ENCODE results near the gene NEFH. TPM values are rescaled to one million over a fixed set of nuclear protein-coding genes. Genes with fewer than 3 reads are reported as not detected.

NEFH gene
- total RNA-seq, 4 donors from 2014 or later = 0.30 to 1.0 (median 0.78) TPM; not detected in 1

DNA sequence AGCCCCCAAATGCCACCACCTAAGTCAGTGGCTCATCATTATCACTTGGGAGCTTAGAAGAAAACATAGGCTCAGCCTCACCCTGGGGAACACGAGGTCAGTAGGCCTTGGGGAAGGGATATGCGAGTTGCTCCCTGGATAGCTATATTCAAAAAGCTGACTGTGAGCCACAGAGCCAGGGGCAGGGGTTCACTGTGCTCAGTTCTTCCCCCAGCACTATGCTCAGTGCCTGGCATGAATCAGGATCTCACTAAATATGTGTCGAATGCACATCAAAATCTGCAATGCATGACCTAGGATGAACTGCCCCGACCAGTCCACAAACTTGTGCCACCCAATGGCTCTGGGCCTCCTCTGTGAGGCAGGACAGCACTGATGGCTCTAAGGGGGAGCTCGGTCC is 38.4 kb downstream of the NEFH start:
- Histone ChIP-seq H3K4me3 (no peak overlapping the region), H3K4me1 (no peaks in the 10 kb centered on the region), H3K9me3 (no peaks in the 10 kb centered on the region), H3K36me3 (peaks cover 0 to 98% (median 56%) of the 10 kb centered on the region in 3 donors), H3K27ac (no peak overlapping the region), H3K27me3 (no peaks in the 10 kb centered on the region)
- 87 to 90% methylated on average over 5 of the region's 5 CpGs for WGBS, 2 donors
- no peak for DNase-seq (ENCODE audit: low spot score in 2 of 2)
- TF ChIP-seq CTCF (IDR thresholded peaks at IDR 0.05) (no peak), POLR2A (IDR thresholded peaks at IDR 0.05) (no peak), EP300 (IDR thresholded peaks at IDR 0.05) (no peak)

DNA sequence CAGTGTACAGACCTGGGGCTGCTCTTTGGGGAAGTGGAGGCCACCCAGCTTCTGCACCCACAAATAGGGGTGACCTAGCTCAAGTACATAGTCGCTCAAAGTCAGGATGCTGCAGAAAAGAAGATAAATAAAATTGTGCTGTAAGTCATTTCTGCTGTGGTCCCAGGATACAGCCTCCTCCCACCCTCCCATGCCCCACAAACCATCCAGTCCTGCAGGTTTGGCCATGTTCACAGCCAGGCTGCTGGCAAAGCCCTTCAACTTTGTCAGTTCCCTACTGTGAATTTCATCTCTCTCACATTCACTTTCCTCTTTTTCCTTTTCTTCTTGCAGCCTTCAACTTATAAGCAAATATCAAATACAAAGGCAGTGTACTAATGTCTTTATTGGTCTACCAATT is 40.0 kb downstream of the NEFH start:
- Histone ChIP-seq H3K36me3 (peaks cover 0 to 98% (median 66%) of the 10 kb centered on the region in 3 donors), H3K4me3 (no peak overlapping the region), H3K4me1 (no peaks in the 10 kb centered on the region), H3K27ac (no peak overlapping the region), H3K9me3 (no peaks in the 10 kb centered on the region), H3K27me3 (no peaks in the 10 kb centered on the region)
- no peak for TF ChIP-seq CTCF (IDR thresholded peaks at IDR 0.05)
- TF ChIP-seq POLR2A (IDR thresholded peaks at IDR 0.05) = no peak
- TF ChIP-seq EP300 (IDR thresholded peaks at IDR 0.05) = no peak
- DNase-seq (ENCODE audit: low spot score in 2 of 2) = no peak
- 100% methylated on average over 1 of the region's 1 CpG for whole genome bisulfite sequencing, 2 donors

GRCh38 chr22:29520851-29521250 is 40.8 kb downstream of the NEFH start:
- H3K27me3 ChIP-seq = no peaks in the 10 kb centered on the region
- no peaks in the 10 kb centered on the region for H3K9me3 ChIP-seq
- peaks cover 0 to 98% (median 58%) of the 10 kb centered on the region in 3 donors for H3K36me3 ChIP-seq
- WGBS, 2 donors = 80 to 90% methylated on average over 4 of the region's 4 CpGs
- no peak for TF ChIP-seq CTCF (IDR thresholded peaks at IDR 0.05)
- TF ChIP-seq POLR2A (IDR thresholded peaks at IDR 0.05) = no peak
- TF ChIP-seq EP300 (IDR thresholded peaks at IDR 0.05) = no peak
- no peaks in the 10 kb centered on the region for H3K4me1 ChIP-seq
- DNase-seq (ENCODE audit: low spot score in 2 of 2) = no peak
- no peak overlapping the region for H3K27ac ChIP-seq
- no peak overlapping the region for H3K4me3 ChIP-seq

DNA sequence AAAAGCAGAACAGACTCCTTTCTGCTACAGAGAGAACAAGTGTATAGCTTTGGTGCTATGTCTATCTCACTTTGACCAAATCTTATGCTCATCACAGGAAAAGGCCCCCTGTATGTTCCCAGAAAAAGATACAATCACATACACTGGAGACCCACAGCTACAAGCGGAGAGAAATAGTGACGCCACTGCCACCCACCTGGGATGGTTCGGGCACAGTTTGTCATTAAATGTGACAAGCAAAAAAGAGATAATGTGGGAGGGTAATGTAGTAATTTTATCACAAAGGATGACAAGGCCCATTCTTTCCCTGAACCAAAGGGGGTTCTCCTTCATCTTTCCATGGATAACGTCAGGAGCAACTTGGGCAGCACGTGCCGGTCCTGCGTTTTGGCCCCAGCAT is 41.5 kb downstream of the NEFH start:
- Histone ChIP-seq H3K27ac (no peak overlapping the region), H3K4me3 (no peak overlapping the region), H3K36me3 (peaks cover 0 to 98% (median 51%) of the 10 kb centered on the region in 3 donors), H3K9me3 (no peaks in the 10 kb centered on the region), H3K27me3 (no peaks in the 10 kb centered on the region), H3K4me1 (no peaks in the 10 kb centered on the region)
- TF ChIP-seq POLR2A (IDR thresholded peaks at IDR 0.05) (no peak), EP300 (IDR thresholded peaks at IDR 0.05) (no peak), CTCF (IDR thresholded peaks at IDR 0.05) (no peak)
- no peak for DNase-seq (ENCODE audit: low spot score in 2 of 2)
- WGBS, 2 donors = 95% methylated on average over 7 of the region's 7 CpGs

DNA sequence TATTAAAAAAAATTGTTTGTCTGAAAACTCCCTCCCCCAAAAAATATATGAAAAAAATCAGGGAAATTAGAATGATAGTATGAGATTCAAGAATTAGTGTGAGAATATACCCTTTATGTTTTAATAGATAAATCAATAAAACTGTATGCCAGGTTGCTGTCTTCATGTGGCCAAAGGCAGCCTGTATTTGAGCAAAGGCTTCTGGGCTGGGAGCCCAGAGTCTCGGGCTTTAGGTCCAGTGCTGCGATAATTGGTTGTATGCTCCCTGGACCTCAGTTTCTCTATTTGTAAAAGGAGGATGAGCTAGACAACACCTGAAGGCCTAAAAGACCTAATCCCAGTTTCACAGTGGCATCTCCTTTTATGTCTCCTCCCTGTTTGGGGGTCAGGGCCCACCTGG is 43.7 kb downstream of the NEFH start:
- Histone ChIP-seq H3K4me3 (no peak overlapping the region), H3K36me3 (peaks cover 0 to 98% (median 37%) of the 10 kb centered on the region in 3 donors), H3K27ac (no peak overlapping the region), H3K27me3 (no peaks in the 10 kb centered on the region), H3K4me1 (no peaks in the 10 kb centered on the region), H3K9me3 (no peaks in the 10 kb centered on the region)
- TF ChIP-seq POLR2A (IDR thresholded peaks at IDR 0.05) (no peak), CTCF (IDR thresholded peaks at IDR 0.05) (no peak), EP300 (IDR thresholded peaks at IDR 0.05) (no peak)
- DNase-seq (ENCODE audit: low spot score in 2 of 2) = no peak
- 93 to 100% methylated on average over 2 of the region's 2 CpGs for WGBS, 2 donors
